NCI-H2227 (cell line): ENCODE measurements around the gene LRRK1.

Source experiments
- DNase-seq: peaks from one replicate; lab custom pipeline; 2025; ENCODE audit not compliant: unreplicated experiment; lab: John Stamatoyannopoulos, UW

The LRRK1 gene

GRCh38 chr15:101107101-101107500 is 187.9 kb downstream of the LRRK1 start:
- DNase-seq, result no peak

- no peak for DNase-seq
Measured at GRCh38 chr15:101107625-101108460, 188.7 kb downstream of the LRRK1 start.

- DNase-seq, result no peak
Measured at GRCh38 chr15:101108461-101108775, 189.3 kb downstream of the LRRK1 start.

DNA sequence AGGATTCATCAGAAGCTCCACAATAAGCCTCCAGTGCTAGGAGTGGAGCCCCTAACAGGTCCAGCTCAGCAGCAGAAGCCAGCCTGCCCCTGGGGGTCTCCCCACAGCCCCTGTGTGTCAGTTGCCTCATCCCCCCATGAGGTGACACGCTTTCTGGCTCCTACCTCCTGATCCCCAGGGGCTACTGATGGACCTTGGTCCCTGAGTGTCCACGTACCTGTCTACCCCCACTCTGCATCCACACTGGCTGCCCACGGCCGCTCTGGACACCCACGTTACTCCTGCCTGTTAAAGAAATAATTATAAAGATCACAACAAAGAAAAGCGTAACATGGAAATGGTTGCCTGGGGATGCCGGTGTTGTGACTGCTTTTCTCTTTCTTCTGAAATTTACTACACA is 189.6 kb downstream of the LRRK1 start:
- DNase-seq, result no peak

- no peak for DNase-seq
Measured at GRCh38 chr15:101110681-101111569, 191.8 kb downstream of the LRRK1 start.

DNA sequence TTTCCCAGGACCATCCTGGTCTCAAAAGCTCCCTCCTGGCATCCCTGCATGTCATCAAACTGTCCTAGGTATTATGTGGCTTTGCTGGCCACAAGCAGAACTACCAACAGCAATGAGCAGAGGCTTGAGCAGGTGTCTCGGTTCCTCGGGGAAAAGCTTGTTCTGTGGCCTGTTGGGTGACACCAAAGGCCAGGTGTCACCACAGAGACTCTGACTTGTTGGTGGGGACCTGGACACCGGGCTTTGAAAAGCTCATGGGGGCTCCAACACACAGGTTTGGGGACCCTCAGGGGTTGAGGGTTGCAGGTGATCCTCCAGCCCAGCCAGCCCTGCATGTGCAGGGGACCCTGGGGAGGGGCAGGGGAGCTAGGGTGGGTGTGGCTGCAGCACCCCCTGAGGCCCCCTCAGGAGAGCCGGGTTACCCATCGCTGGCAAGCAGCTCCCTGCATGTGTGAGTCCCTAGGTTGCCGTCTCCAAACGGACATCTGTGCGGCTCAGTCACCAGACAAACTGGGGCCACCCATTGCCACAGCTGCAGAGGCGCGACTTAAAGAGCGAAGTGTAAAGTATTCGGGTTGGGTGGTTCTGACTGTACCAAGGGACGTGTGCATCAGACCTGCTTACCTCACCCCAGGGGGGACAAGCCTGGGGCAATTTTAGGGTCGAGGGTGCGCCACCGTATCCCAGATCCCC is 192.6 kb downstream of the LRRK1 start:
- DNase-seq, result no peak

DNA sequence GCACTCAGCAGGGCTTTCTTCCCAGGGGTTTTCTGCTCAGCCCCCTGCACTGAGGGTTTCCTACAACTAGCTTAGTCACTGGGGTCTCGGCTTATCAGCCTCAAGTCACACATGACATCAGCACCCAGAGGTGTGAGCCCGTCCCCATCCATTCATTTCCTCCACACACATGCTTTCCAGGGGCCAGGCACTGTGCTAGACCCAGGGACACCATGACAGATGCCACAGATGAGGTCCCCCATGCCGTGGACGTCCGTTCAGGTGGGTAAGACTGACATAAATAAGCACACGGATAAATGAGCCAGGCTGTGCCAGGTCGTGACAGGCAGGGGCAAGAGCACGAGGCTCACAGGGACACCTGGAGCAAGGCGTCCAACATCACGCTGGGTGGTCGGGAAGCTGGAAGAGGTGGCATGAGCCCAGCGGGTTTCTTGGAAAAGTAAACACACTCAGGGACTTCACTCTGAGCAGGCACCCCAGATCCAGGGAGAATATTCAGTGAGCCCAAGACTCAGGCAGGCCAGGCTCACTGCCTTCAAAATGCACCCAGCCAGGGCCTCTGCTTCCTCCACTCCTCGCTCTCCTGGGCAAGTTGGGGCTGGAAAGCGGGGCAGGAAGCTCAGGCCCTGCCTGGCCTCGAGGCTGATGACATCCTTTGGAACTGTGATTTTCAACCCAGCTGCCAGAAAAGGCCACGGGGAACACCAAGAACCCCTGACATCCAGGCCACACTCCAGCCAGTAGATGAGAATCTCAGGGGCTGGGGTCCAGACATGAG is 193.4 kb downstream of the LRRK1 start:
- DNase-seq, result no peak

- no peak for DNase-seq
Measured at GRCh38 chr15:101113114-101114005, 194.2 kb downstream of the LRRK1 start.

GRCh38 chr15:101114166-101114565 is 195.0 kb downstream of the LRRK1 start:
- no peak for DNase-seq

DNA sequence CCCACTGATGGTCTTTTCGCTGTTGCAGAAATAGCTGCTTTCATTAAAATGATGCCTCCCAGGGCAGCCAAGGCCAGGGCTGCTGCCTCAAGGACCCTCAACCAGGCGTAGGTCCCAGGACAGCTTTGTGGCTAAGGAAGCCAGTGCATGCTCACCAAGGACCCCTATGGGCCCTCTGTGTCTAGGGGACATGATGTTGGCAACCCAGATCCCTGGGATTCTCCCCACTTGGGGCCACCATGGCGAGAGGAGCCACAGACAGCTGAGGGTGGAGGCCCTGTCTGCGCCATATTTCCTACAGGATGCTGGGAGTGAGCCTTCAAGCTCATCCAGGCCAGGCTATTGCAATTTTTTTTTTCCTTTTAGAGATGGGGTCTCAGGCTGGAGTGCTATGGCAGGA is 195.5 kb downstream of the LRRK1 start:
- no peak for DNase-seq

DNA sequence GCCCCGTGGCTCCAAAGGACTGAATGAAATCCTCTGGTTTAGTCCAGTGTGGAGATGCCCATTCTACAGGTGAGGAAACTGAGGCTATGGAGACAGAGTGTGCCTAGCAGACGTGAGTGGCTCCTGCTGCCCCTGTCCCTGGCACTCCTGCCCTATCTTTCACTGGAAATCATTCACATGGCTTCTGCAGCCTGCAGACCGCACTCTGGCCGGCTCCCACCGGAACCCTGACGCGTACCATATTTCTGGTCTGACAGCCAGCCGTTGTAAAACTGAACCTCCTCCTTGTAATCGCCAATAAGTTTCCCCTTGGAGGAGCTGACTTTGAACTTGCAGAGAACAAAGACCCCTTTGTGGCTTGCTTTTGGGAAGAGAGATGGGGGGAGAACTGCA is 196.2 kb downstream of the LRRK1 start:
- no peak for DNase-seq

- no peak for DNase-seq
Measured at GRCh38 chr15:101115786-101116680, 196.9 kb downstream of the LRRK1 start.

DNA sequence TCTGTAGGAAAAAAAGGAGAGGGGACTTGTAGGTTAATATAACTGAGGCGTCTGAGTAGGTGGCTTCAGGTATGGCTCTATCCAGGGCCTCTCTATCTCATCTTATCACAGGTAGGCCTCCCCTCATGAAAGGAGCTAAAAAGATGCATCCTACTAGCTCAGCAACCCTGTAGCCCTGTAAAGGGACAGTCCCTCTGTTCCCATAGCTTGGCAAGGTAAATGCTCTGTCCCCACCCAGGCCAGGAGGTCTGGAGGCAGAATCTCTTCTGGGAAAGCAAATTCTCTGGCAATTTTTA is 197.5 kb downstream of the LRRK1 start:
- DNase-seq, result no peak

DNA sequence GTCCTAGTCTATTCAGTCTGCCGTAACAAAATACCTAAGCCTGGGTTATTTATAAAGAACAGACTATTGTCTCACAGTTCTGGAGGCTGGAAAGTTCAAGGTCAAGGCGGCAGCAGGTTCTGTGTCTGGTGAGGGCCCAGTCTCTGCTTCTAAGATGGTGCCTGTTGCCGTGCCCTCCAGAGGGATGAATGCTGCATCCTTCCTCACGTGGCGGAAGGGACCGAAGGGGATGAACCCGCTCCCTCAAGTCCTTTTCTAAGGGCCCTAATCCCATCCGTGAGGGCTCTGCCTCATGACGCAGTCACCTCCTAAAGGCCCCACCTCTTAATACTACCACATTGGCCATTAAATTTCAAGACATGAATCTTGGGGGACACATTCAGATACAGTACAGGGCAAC is 199.0 kb downstream of the LRRK1 start:
- DNase-seq, result no peak

DNA sequence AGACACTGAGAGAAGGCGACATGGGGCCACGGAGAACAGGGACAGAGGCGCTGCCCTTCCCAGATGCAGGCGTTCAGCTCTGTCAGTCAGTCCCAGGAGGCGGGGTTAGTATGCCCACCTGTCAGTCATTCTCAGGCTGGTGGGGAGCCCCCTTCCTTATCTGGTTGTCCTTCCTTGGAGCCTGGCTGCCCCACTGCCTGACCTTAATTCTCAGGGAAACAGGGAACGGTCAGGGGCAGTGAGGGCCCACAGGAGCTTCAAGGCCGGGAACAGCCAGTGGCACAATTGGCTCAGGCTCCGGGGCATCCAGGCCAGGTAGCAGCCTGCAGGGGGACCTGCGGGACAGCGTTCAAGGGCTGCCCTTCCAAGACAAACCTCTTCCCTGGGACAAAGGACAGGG is 199.5 kb downstream of the LRRK1 start:
- DNase-seq, result no peak

- DNase-seq, result no peak
Measured at GRCh38 chr15:101119181-101119580, 200.0 kb downstream of the LRRK1 start.
